ENCODE measurements around the gene DOCK3.
"Not testable (repeated sequence)": the region's sequence is repeated elsewhere in the genome, so short reads cannot be mapped to it uniquely, and the experiment has no call there.

DOCK3 gene

DNA sequence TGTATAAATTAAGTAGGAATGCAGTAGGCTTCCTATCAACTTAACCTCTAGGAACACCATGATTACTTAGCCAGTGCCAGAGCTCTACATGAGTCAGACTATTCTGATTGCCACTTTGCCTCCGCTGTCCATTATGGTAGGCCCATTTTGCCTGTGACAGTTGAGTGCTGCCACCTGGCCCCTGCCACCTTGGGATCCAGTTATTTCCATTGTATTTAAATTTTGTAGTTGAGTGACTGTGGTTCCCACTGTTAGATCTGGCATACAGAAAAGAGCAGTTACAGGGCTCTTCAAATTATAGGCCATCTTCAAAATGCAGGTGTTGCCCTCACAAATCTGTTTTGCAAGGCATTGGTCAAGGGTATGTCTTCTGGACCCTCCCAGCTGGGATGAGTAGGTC is 456.9 kb downstream of the DOCK3 start:
- FAIRE-seq = not testable (repeated sequence)

DNA sequence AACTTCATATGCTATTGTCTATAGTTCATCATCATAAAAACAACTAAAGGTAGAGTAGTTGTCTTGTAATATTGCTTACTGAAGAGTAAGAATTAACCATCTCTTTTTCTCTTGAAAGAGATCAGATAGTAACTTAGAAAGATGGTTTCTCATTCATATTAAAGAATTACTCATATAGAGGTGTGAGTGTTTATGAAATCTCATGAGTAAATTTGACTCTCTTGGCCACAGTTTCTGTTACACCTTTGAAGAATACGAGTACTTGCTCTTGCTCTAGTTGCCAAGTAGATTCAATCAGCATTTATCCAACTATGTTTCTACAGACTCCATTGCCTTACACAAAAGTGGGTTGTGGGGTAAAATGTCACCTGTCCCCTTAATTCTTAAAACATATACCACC is 463.0 kb downstream of the DOCK3 start:
- FAIRE-seq = no peak

DNA sequence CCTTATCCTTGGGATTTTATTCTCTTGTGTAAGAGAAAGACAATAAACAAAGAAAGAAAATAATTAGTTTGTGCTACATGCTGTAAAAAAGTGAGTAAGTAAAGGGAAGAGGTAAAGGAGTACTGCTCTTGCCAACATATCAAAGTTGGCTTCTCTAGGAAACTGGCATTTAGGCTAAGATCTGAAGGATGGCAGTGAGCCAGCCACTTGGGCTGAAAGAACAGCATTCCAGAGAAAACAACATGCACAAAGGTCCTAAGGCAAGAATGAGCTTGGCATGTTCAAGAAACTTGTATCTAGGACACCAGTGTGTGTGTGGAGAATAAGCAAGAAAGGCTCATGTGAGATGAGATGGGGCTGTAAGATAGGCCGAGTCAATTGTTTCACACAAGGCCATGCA is 464.9 kb downstream of the DOCK3 start:
- no peak for FAIRE-seq

GRCh38 chr3:51141573-51141972 is 466.8 kb downstream of the DOCK3 start:
- no peak for FAIRE-seq

DNA sequence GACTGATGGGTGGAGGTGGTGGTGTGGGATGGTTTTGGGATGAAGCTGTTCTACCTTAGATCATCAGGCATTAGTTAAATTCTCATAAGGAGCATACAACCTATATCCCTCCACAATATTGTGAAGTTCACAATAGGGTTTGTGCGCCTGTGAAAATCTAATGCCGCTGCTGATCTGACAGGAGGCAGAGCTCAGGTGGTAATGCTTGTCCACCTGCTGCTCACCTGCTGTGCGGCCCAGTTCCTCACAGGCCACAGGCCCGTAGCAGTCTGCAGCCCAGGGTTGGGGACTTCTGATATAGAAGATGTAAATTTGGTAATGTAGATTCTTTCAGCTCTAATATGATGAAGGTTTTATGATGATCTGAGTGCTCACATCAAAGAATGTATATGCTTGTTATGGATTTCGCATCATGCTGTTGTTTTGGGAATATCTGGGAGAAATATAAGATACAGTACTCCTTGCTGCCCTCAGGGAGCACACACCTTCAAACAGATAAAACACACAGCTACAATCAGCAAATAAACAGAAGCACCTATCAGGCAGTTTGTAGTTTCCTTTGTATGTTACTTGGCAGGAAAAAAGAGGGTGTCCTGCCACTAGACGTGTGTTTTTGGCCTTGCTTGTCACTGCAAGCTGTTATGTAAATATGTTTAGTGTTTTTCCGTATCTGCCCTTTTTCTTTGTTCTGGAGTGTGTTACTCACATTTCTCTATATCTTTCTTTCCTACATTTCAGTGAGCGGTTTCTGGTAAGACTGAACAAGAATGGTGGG is 471.3 kb downstream of the DOCK3 start:
- FAIRE-seq = no peak

DNA sequence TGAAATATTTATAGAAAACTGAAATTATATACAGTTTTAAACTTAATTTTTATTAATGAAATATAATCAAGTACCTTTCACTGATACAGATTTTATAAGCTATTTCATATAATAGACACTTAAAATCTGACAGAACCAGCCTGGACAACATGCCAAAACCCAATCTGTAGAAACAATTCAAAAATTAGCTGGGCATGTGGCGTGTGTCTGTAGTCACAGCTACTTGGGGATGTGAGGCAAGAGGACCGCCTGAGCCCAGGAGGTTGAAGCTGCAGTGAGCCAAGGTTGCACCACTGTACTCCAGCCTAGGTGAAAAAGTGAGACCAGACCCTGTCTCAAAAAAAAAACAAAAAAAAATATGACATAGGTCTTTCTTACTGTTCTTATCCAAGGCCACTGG is 472.1 kb downstream of the DOCK3 start:
- no peak for FAIRE-seq

DNA sequence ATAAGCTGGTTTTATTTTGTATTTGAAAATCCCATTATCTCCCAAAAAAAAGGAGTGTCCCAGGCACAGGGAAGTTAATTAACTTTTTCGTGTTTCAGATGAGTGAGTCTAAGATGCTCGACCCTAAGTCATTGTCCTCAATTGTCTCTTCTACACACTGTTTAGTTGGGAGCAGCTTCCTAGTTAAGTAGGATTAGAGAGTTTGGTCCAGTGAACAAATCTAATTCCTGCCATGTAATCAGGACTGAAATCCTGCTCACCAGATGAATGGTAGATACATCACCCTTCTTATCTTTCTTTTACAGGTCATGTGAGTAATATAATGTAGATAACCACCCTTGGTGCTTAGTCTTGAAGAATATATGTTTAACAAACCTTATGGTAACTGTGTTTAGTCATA is 481.4 kb downstream of the DOCK3 start:
- no peak for FAIRE-seq

- no peak for FAIRE-seq
Measured at GRCh38 chr3:51163051-51163450, 488.3 kb downstream of the DOCK3 start.

DNA sequence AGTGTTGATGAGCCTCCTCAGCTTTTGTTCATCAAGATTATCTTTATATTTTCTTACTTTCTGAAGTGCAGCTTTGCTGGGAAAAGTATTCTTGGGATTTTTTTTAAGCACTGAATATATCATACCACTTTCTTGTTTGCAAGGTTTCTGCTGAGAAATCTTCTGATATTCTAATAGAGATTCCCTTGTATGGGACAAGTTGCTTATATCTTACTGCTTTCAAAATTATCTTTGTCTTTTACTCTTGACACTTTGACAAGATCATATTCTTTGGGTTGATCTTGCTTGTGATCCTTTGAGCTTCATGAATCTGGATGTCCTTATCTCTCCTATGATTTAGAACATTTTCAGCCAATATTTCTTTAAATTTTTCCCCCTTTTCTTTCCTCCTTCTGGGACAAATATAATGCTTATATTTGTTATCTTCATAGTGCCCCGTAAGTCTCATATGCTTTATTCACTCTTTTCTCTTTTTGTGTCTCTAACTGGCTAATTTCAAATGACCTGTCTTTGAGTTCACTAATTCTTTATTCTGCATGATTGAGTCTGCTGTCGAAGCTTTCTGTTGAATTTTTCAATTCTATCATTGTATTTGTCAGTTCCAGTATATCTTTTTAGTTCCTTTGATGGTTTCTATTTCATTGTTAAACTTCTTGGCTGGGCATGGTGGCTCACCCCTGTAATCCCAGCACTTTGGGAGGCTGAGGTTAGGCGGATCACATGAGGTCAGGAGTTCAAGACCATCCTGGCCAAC is 499.0 kb downstream of the DOCK3 start:
- FAIRE-seq = no peak

DNA sequence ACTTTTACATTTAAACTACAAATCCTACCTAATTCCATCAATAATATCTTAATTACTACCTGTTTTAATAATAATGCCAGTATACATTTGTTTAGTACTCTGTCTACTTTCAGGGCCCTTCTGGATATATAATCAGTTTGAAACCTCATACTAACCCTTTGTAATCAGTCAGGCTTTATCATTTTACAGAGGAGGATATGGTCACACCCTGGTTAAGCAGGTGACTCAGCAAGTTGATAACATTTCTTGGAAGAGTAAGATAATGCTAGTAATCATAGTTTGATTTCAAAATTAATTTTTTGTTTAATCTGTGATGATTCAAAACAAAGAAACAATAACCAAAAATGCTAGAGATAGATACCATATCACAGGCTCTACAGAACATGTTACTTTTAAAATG is 502.2 kb downstream of the DOCK3 start:
- no peak for FAIRE-seq

GRCh38 chr3:51186446-51186845 is 511.7 kb downstream of the DOCK3 start:
- not testable (repeated sequence) for FAIRE-seq

- no peak for FAIRE-seq
Measured at GRCh38 chr3:51190199-51190598, 515.5 kb downstream of the DOCK3 start.

GRCh38 chr3:51190827-51191226 is 516.1 kb downstream of the DOCK3 start:
- no peak for FAIRE-seq

GRCh38 chr3:51191768-51192167 is 517.0 kb downstream of the DOCK3 start:
- no peak for FAIRE-seq

- FAIRE-seq = no peak
Measured at GRCh38 chr3:51198477-51198876, 523.8 kb downstream of the DOCK3 start.

DNA sequence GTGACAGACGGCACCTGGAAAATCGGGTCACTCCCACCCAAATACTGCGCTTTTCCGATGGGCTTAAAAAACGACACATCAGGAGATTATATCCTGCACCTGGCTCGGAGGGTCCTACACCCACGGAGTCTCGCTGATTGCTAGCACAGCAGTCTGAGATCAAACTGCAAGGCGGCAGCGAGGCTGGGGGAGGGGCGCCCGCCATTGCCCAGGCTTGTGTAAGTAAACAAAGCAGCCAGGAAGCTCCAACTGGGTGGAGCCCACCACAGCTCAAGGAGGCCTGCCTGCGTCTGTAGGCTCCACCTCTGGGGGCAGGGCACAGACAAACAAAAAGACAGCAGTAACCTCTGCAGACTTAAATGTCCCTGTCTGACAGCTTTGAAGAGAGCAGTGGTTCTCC is 524.6 kb downstream of the DOCK3 start:
- not testable (repeated sequence) for FAIRE-seq

DNA sequence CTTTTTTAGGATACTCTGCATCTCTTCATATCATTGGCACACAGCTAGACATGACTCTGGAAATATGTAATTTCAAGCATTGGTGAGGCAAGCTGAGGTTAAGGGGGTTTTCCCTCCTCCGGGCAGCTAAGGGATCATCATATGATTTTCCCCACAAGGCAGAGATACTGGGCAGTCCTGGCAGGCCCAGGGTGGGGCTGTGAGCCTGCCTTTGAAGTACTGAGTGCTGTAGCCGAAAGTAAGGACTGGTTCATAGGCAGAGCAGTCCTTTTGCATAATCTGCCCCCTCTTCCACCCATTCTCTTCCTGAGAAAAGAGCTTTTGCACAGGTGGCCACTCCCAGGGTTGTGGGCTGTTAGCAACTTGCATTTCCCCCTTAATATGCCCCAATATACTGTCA is 541.6 kb downstream of the DOCK3 start:
- FAIRE-seq = no peak

- no peak for FAIRE-seq
Measured at GRCh38 chr3:51221959-51222358, 547.2 kb downstream of the DOCK3 start.

DNA sequence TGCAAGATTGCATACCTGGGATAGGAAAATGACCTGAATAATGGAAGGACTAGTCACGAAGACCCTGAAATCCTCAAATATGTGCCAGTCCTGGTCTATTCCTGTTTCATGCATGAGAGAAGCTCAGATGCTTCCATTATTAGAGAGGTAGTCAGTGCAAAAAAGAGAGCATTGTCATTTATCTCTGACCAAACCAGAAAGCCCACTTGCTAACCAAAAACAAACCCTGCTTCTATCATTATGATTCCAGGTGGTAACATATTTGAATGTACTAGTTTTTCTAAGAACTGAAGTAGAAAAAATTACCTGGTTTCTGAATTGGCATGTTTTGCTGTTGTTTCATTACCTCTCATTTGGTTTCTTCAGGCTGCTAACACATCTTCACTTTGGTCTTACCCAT is 549.6 kb downstream of the DOCK3 start:
- FAIRE-seq = no peak

GRCh38 chr3:51224843-51225242 is 550.1 kb downstream of the DOCK3 start:
- no peak for FAIRE-seq

DNA sequence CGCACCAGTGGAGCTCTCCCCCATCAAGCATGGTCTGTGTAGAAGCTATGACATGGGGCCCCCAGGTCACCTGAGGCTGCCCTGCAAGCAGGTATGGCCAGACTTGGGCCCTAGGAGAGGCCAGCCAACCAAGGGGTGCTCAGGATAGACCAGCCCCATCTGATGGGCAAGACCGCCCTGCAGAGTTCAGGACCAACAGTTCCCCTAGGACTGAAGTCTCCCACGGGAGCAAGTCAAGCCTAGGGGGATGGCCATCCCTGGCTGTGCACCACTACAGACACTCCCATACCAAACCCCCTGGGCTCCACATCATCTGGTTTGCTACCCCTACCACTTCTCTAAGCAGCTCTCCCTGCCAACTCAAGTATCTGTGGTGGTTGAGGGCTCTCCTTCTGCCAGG is 568.2 kb downstream of the DOCK3 start:
- FAIRE-seq = no peak

DNA sequence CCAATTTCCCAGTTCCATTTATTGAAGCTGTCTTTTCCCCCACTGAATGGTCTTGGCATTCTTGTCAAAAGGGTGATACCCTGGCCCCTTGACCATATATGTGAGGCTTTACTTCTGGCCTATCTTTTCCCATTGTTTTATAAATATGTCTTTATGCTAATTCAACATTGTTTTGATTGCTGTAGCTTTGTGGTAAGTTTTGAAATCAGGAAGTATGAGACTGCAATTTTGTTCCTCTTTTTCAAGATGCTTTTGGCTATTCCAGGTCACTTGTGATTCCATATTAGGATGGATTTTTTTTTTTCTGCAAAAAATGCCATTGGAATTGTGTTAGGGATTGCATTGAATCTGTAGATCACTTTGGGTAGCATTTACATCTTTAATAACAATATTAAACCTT is 569.2 kb downstream of the DOCK3 start:
- FAIRE-seq = no peak

DNA sequence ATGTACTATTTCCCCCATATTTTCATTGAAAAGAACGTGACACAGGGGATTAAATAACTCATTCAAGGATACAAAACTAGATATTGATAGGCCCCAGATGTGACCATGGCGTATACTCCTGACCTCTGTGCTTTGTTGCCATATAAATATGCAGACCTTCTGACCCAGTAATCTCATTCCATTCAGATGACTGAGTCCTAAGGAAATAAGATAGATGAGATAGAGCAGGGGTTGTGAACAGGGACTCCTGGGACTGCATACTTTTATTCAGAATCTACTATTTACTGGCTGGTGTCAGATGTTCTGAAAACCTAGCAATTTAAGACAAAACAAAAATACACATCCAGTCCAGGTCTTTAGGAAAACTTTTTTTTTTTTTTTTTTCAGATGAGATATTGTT is 571.1 kb downstream of the DOCK3 start:
- FAIRE-seq = no peak

GRCh38 chr3:51257870-51258269 is 583.1 kb downstream of the DOCK3 start:
- FAIRE-seq = no peak

DNA sequence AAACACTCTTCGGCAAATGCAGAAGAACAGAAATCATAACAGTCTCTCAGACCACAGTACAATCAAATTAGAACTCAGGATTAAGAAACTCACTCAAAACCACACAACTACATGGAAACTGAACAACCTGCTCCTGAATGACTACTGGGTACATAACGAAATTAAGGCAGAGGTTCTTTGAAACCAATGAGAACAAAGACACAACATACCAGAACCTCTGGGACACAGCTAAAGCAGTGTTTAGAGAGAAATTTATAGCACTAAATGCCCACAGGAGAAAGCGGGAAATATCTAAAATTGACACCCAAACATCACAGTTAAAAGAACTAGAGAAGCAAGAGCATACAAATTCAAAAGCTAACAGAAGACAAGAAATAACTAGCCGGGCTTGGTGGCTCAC is 589.4 kb downstream of the DOCK3 start:
- not testable (repeated sequence) for FAIRE-seq

Measured in TTC549 (cell line).